K562 treated with DMSO at 1 percent for 48 hours (cell line): ENCODE data around the gene MMEL1. TPM values are rescaled to one million over a fixed set of nuclear protein-coding genes. Genes with fewer than 3 reads are reported as not detected.

Experiments
- total RNA-seq: library from RNA; unstranded; fragments of 300-600 nt; gene quantifications from 2 replicates; pipeline ENCODE4 v1.2.3, GENCODE V29; 2022; ENCODE audit warnings: low replicate concordance; ENCODE audit errors: extremely low read depth

Gene MMEL1
- total RNA-seq: not detected in 2 replicates

GRCh38 chr1:2632561-2633361 is at the start of gene MMEL1:
Gene MMEL1, minus strand, starts transcription at chr1:2633016. Its CDS starts 3,532 bp downstream, at chr1:2629484.

GRCh38 chr1:2586154-2587070 is 46.4 kb downstream of the MMEL1 start, which contains the start of gene PRXL2B:
Gene PRXL2B, plus strand, starts transcription at chr1:2586777. Its CDS starts 109 bp downstream, at chr1:2586886.

GRCh38 chr1:2556277-2556677 is 76.5 kb downstream of the MMEL1 start, which contains the start of gene TNFRSF14:
Gene TNFRSF14, plus strand, starts transcription at chr1:2556371. Its CDS starts 294 bp downstream, at chr1:2556665.

Other genes starting within 250 kb of the MMEL1 start
- gene MORN1, start 241.5 kb downstream of the MMEL1 start, total RNA-seq: not detected in 2 replicates
- not detected in 2 replicates for gene RER1, start 241.2 kb downstream of the MMEL1 start, total RNA-seq
- gene PEX10, start 220.5 kb downstream of the MMEL1 start, total RNA-seq: not detected in 2 replicates
- gene PLCH2, start 156.7 kb downstream of the MMEL1 start, total RNA-seq: not detected in 2 replicates
- not detected in 2 replicates for gene PANK4, start 106.4 kb downstream of the MMEL1 start, total RNA-seq
- not detected in 2 replicates for gene HES5, start 102.8 kb downstream of the MMEL1 start, total RNA-seq
- not detected in 2 replicates for gene TNFRSF14, start 76.6 kb downstream of the MMEL1 start, total RNA-seq
- gene PRXL2B, start 46.2 kb downstream of the MMEL1 start, total RNA-seq: not detected in 2 replicates
- gene TTC34, start 168.7 kb upstream of the MMEL1 start, total RNA-seq: not detected in 2 replicates